T-helper 1 cell (primary cell): ENCODE results near the gene VPS36.
"Not testable (repeated sequence)": the region's sequence is repeated elsewhere in the genome, so short reads cannot be mapped to it uniquely, and the experiment has no call there.

ENCODE experiments used
- DNase-seq, 5 donors: peaks; one replicate each; pipeline ENCODE4 v3.0.0-alpha.2; 2012 to 2020

Gene VPS36

GRCh38 chr13:52446265-52446664, 4.2 kb downstream of the VPS36 start:
- DNase-seq: no peak

DNA sequence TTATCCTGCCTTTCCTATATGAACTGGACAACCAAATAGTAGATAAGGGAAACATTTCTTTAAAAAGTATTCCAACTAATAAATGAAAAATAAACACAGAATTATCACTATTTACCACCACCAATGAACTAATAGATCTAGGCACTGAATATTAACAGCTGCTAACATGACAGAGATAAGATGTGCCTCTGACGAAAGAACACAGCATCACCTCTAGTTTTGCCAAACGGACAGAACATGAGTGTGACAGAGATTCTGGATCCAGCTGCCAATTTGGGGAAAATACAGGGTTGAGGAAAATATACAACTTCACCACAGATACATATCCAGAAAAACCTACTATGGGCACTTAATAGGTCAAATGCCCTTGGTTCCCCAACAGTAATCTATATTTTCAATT, 18.0 kb downstream of the VPS36 start:
- DNase-seq: no peak

GRCh38 chr13:52428295-52428694, 22.1 kb downstream of the VPS36 start:
- no peak for DNase-seq

GRCh38 chr13:52421216-52421615, 29.2 kb downstream of the VPS36 start:
- DNase-seq: no peak

- DNase-seq: no peak
Measured at GRCh38 chr13:52419080-52419479, 31.4 kb downstream of the VPS36 start.

DNA sequence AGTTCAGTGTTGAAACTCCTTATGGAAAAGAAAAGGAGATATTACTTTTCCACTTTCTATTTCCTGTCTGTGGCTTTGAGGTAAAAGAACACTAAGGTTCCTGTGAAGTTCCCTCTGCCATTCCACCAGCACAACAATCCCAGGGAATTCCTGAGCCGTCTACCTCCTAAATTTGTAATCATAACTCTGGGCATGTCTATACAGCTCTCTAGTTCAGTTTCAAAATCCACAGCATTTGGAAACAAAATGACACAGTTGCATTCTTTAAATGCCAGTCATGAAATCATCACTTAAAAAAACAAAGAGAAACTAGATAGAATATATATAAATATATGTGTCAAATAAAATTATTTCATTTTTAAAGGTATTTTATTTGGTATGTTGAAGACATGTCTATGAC, 35.5 kb downstream of the VPS36 start:
- no peak for DNase-seq

DNA sequence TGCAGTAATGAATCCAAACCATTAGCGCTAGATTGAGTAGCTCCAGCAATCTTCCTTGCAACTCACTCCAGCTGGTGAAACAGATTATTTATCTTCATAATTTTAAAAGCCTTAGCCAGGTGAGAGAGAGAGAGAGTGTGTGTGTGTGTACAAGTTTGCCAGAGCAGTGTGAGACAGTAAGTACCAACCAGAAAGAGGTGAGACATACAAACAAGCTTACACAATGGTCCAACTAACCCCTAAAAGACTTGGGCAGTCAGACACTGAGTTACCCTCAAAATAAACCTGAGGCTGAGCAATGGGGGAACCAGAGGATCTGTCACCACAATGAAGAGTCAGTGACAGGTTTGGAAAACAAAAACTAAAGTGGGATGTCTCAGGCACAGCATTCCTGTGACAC, 36.4 kb downstream of the VPS36 start:
- DNase-seq: no peak

DNA sequence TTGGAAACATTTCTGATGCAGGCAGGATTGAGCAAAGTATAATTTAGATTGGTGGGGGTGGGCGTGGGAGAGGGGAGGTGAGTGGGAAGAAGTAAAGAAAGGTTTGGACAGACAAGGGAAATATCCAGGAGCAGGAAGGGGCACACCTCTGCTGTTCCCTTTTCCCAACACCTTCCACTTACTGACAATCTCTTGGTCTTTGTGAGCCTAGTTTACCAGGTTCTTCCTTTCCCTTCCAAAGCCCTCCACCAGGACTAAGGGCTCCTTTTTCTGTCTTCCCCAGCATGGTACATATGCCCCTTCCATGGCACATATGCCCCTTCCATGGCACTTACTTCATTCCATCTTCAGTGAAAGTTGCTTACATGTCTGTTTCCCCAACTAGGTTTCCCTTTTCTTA, 38.3 kb downstream of the VPS36 start:
- DNase-seq: no peak

DNA sequence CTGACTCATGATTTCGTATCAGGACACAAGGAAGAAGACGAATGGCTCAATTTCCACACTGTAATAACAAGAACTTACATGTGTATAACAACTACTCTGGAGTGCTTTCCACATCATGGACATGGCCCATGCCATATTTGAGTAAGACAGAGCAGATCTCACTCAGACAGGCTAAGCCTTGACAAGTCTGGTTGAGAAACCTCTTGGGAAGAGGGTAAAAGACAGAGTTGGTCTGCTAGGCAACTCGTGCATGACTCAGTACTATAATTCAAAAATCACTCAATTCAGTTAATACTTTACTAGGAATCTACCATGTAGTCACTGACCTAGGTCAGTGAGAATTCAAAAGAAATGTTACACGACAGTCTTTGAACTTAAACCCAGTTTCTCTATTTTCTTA, 38.8 kb downstream of the VPS36 start:
- no peak for DNase-seq

DNA sequence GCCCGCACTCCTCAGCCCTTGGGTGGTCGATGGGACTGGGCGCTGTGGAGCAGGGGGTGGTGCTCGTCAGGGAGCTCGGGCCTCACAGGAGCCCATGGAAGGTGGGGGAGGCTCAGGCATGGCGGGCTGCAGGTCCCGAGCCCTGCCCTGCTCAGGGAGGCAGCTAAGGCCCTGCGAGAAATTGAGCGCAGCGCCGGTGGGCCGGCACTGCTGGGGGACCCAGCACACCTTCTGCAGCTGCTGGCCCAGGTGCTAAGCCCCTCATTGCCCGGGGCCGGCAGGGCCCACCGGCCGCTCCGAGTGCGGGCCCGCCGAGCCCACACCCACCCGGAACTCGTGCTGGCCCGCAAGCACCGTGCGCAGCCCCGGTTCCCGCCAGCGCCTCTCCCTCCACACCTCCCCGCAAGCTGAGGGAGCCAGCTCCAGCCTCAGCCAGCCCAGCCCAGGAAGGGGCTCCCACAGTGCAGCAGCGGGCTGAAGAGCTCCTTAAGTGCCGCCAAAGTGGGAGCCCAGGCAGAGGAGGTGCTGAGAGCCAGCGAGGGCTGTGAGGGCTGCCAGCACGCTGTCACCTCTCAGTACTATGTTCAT, 42.3 kb downstream of the VPS36 start:
- not testable (repeated sequence) for DNase-seq

DNA sequence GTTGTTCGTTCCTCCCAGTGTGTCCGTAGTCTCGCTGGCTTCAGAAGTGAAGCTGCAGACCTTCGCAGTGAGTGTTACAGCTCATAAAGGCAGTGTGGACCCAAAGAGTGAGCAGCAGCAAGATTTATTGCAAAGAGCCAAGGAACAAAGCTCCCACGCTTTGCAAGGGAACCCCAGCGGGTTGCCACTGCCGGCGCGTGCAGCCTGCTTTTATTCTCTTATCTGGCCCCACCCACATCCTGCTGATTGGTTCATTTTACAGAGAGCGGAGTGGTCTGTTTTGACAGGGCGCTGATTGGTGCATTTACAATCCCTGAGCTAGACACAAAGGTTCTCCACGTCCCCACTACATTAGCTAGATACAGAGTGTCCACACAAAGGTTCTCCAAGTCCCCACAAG, 43.0 kb downstream of the VPS36 start:
- not testable (repeated sequence) for DNase-seq

DNA sequence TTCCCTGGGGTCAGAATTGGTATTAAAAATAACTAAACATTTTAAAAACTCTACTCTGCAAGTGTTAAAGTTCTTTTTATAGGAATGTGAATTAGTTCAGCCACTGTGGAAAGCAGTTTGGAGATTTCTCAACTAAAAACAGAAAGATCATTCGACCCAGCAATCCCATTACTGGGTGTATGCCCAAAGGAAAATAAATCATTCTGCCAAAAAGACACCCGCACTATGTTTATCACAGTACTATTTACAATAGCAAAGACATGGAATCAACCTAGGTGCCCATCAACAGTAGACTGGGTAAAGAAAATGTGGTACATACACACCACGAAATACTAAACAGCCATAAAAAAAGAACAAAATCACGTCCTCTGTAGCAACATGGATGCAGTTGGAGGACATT, 43.8 kb downstream of the VPS36 start:
- DNase-seq: no peak

- DNase-seq: peak in 1 of 5 donors; percentile 3
Measured at GRCh38 chr13:52405767-52406494, 44.5 kb downstream of the VPS36 start, which contains the start of gene THSD1. THSD1 (minus strand) TSS chr13:52406172; CDS start chr13:52402600, 3,572 bp downstream.

- DNase-seq: no peak
Measured at GRCh38 chr13:52405369-52405766, 45.1 kb downstream of the VPS36 start.

- DNase-seq: no peak
Measured at GRCh38 chr13:52399708-52400107, 50.7 kb downstream of the VPS36 start.

- no peak for DNase-seq
Measured at GRCh38 chr13:52399046-52399445, 51.4 kb downstream of the VPS36 start.

- DNase-seq: no peak
Measured at GRCh38 chr13:52395704-52396103, 54.7 kb downstream of the VPS36 start.

DNA sequence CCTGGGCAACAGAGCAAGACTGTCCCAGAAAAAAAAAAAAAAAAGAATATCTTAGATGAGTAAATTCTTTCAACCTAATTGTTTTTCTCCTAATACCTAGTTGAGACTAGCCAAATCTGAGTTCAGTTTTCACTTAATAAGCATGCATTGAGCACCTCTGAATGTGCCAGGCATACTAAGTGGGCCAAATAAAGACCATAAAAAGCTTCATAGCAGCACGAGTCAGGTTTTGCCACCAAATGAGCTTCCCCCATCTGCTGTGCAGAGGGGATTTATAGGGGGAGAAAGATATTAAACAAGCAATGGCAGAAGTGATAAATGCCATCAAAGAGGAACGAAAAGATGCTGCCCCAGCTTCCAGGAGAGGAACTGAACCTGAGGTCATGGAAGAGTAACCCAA, 55.8 kb downstream of the VPS36 start:
- DNase-seq: no peak

GRCh38 chr13:52393572-52394357, 56.7 kb downstream of the VPS36 start:
- DNase-seq: no peak

DNA sequence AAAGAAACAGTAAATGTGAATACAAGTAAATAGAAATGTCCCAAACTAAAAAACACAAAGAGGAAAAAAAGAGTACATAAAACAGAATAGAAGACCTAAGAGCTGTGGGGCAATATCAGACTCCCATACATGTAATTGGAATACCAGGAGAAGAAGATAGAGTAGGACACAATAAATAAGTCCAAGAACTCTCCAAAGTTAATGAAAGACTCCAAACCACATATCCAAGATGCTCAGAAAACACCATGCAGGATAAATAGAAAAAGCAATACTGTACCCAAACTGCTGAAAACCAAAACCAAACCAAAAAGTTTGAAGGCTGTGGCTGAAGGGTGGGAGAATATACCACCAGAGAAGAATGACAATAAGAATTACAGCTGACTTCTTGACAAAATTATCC, 62.7 kb downstream of the VPS36 start:
- DNase-seq: no peak

DNA sequence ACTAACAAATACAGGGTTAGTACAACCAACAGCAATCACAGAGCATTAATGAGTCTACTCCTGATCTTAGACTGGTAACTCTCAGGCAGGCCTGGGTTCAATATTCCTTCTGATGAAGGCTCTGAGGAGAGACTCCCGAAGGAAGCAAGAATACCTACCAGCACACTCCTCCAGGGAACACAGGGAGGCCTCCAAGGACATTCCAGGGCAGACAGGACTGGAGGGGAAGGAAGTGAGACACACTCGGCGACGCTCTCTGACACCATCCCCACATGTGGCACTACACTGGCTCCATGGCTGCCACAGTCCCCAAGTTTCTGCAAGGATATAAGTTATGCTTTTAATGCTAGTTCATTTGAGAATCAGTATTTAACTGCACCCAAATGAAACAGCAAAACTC, 64.6 kb downstream of the VPS36 start:
- no peak for DNase-seq

DNA sequence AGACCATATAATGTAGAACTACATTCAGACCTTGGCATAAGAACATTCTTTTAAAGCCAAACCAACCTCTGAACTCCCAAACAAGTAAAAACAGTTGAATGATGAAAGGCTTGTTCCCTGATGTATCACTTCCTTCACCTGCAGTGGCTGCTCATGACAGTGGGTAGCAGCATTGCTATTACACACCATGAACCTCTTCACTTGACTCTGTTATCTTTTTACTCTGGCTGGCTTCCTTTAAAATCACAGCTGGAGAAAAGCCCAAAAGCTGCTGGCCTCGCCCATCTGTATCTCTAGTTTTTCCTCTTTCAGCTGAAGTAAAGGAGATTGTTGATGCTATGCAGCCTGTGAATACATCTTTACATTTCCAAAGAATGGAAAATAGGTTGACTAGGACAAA, 67.1 kb downstream of the VPS36 start:
- DNase-seq: no peak

GRCh38 chr13:52378312-52378711, 72.1 kb downstream of the VPS36 start:
- DNase-seq: no peak

DNA sequence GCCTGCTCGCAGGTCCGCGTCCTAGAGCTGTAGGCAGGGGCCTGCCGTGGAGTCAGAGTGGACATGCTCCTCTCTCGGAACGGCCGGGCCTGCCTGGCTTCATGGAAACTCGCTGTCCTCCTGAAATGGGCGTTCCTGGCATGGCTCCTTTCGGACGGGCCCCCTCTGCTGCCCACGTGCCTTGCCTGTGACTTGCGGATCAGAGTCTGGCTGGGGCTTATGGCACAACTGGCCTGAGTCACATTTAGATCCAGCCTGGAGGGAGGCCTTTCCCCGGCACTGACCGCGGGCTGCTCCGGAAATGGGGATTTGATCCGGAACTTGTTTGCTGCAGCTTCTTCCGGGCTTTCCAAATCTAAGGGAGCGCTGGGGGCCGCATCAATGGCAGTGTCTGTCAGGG, 72.5 kb downstream of the VPS36 start:
- DNase-seq: no peak
